Stimulated activated naive CD8-positive, alpha-beta T cell treated with anti-CD3 and anti-CD28 coated beads, Interleukin-15, Interleukin-2, amounts not matched to agents 100 U/mL and 50 U/mL, for 24 hours (primary cell): ENCODE results near the gene PHACTR1.
"Not testable (repeated sequence)": the region's sequence is repeated elsewhere in the genome, so short reads cannot be mapped to it uniquely, and the experiment has no call there.

Source experiments
- ATAC-seq: fragments of 150-1000 bp; cut with Tn5 transposase; one replicate; pipeline ENCODE4 v1.10.0; 2021
- DNase-seq: peaks from one replicate; pipeline ENCODE4 v3.0.0; 2021

The PHACTR1 gene

DNA sequence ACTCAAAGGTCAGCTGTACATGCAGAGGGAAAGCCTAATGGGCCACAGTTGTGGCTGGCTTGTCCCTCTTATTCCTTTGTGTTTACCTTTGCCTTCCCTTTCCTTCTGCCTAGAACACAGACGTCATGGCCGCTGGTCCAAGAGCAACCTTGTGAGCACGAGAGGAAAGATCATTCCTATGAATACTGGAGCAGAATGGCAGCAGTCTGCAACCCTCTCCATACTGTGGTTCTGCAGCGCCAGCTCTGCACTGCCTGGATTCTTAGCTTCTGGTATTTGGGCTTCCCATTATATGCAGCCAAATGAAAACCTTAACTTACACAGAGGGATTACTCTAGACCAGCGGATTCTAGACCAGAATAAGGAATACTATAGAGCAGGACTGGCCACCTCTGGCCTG is 599.3 kb downstream of the PHACTR1 start:
- no peak for ATAC-seq
- DNase-seq, result no peak

DNA sequence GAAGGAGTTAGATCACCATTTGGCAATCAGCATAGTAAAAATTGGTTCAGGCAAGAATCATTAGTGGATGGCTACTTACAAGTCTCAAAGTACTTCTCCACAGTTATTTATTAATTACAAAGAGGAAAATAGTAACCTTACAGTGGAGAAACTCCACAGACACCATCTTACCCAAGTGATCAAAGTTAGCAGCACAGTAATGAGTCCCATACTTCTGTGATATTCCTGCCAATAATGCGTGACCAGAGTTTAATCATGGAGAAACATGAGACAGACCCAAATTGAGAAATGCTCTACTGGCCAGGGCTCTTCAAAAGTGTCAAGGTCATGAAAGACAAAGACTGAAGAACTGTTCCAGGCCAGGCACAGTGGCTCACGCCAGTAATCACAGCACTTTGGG is 602.3 kb downstream of the PHACTR1 start:
- ATAC-seq (no peak), DNase-seq (no peak)

DNA sequence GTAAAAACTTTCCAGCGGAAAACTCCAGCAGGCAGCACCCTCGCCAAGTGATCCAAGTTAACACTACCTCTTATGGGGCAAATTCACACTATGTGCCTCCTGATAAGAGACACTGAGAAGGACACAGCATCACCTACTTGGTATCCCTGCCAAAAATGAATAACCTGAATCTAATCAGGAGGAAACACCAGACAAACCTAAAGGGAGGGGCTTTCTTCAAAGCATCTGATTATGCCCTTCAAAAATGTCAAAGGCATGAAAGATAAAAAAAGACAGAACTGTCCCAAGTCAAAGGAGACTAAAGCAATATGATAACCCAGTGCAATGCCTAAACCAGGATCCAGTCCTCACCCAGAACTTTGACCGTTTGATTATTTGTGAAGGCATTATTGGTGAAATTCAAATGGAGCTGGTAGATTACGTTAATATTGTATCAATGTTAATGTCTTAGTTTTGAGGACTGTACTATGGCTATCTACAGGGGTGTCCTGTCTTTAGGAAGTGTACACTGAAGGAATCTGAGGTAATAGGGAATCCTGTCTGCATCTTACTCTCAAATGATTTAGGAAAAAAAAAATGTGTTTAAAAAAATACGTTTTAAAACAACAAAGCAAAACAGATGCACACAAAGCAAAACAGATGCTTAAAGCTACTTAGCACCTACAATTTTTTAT is 603.5 kb downstream of the PHACTR1 start:
- DNase-seq, result no peak
- ATAC-seq, result no peak

DNA sequence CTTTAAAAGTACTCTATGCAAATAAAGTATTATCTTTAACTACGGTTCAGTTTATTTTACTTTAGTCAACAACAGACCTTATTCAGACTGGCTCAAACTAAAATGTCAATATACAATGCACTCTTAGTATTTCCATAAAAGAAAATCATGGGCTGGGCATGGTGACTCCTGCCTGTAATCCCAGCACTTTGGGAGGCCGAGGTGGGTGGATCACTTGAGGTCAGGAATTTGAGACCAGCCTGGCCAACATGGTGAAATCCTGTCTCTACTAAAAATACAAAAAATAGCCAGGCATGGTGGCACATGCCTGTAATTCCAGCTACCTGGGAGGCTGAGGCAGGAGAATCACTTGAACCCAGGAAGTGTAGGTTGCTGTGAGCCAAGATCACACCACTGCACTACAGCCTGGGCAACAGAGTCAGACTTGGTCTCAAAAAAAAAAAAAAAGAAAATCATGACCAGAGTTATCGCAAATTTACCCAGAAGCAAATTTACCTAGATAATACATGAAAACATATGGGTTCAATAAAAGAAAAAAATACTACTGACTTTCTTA is 609.5 kb downstream of the PHACTR1 start:
- ATAC-seq, DNase-seq: not testable (repeated sequence)

DNA sequence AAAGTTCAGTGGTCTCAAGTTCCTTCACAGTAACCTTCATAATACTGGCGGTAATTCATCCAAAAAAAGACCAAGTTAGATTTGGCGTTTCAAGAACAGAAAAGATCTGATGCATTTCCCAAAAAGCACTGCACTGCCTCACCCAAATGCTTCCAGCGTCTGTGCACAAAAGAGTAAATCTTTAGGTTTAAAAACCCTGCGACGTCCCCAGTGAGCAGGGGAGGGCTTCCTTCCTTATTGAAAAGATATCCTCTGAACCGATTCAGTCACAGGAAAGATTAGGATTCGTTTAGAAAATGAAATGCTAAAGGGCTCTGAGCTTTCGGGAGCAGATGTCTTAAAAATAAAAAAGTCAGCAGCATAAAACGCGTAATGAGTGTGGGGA is 611.1 kb downstream of the PHACTR1 start:
- DNase-seq (no peak), ATAC-seq (no peak)

DNA sequence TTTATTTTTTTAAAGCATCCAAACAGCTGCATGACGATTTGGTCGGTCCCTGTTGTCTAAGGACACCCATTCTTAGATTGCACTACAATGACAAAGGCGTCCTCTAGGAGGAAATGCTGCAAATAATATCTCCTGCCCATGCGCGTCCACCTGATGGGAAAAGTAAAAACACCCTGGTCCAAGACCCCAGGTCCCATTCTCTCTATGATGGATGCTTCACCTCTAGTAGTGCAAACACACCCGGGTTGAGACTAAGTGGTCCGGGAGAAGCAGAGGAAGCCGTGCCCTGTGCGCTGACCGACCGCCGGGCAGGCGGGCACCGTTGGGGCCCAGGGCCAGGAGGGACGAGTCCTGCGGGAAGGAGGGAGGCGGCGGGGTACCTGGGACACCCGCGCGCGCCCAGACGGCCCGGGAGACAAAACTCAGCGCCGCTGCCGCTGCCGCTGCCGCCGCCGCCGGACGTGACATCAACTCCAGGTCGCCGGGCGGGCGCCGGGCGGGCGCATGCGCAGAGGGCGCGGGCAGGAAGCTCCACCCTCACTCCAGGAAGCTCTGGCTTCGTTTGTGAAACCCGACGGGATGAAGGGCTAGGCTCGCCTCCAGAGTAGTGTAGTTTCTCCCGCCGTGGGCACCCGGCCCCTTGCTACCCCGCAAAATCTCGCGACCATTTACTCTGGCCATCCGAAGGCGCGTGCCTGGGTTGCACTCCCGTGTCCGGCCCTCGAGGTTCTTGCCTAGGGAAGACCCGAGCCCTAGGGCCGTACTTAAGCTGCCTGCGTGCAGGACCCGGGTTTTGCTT is 611.7 kb downstream of the PHACTR1 start, which contains the start of gene TBC1D7:
TSS of gene TBC1D7 (minus strand) at position 462 of the 799 bp plus-strand sequence. CDS start 1,639 bp downstream, outside the sequence.
- ATAC-seq (peak; percentile 90), DNase-seq (peak; percentile 94)

DNA sequence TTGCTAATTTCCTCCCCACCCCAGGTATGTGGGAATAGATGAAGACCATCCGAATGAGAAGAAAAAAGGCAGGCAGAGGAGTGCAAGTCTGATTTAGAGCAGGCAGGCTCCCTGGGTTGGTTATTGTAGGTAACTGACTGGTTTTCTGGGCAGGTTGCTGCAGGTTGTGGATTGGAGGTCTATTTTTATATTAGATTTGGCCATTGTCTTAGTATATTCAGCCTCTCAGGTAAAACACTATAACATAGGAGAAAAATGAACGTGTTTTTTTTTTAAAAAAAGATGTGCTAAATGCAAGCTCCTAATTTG is 612.3 kb downstream of the PHACTR1 start:
- DNase-seq (no peak), ATAC-seq (no peak)

DNA sequence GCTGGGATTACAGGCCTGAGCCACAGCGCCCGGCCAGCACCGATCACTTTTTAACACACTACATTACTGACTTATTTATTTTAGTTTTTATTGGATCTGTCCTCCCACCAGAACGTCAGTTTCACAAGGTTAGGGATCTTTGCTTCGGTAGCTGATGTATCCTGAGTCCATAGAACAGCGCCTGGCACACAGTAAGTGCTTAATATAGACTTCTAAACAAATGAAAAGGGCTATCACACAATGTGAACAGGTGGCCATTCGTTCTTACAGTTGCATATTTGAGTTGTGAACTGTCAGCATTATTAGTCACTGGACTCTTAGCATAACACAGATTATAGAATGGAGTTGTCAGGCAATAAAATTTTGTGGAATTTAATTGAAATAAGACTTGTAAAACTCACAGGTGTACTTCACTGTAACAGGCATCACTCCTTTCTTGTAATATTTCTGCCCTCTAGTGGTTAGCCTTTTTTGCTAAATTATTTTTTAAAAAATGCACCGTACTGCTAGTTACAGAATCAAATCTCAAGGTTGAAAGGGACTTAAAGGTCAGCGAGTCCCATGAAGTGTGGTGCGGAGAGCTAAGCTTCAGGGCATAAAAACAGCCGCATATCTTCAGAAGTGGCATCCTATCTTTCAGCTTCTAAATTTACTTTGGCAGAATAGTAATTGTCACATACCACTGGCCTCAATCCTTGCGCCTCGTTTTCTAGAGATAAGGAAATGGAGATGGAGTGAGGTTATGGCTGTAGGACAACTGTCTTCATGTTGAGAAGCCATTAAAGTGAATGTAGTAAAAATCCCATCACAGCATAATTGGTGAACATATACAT is 615.2 kb downstream of the PHACTR1 start:
- no peak for DNase-seq
- no peak for ATAC-seq

DNA sequence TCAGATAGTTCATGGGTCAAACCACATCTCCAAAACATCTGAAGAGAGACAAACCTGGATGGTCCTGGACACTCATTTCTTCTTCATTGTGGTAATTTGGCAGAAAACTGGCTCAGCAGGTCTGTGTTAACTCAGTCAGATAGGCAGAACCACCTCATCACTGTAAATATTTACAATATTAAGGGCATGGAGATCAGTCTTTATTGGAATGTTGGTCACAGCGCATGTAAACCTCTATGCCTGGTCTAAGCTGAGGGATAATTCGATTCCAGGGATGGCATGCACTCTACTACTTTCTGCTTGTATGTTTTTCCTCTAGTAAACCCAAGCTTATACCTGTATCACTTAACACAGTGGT is 615.8 kb downstream of the PHACTR1 start:
- no peak for DNase-seq
- ATAC-seq, result no peak

DNA sequence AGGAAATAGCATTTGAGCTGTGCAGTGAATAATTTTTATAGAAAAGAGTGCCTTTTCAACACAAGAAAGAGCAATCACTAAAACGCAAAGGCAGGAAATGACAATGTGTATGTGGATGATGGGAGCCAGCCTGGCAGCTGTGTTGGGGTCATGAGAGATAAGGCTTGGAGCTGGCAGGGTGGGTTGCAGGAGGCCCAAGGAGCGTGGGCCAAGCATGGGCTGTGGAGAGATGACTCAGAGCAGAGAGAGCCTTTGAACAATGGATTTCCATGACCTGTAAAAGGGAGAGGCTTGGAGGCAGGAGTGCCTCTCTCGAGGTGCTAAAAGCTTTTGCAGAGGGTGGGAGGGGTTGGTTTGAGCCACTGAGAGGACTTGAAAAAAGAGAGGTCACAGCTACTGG is 618.4 kb downstream of the PHACTR1 start:
- ATAC-seq, result peak; percentile 54
- DNase-seq, result no peak

DNA sequence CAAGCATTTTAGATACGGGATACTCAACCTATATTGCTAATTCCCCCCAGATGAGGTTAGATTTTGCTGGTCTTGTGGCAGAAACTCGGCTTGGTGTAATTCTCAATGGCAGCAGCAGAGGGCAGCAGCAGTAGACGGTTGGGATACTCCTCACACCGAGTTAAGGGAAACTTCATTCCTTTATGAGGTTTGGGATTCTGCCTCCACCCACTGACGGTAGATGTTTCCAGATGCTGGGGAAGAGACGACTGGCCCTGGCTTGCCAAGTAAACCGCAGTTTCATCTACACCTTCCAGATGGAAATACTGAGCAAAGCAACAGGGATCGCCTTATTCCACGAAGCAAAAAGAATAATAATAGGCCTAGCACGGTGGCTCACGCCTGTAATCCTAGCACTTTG is 620.0 kb downstream of the PHACTR1 start:
- DNase-seq (peak; percentile 88), ATAC-seq (peak; percentile 62)

DNA sequence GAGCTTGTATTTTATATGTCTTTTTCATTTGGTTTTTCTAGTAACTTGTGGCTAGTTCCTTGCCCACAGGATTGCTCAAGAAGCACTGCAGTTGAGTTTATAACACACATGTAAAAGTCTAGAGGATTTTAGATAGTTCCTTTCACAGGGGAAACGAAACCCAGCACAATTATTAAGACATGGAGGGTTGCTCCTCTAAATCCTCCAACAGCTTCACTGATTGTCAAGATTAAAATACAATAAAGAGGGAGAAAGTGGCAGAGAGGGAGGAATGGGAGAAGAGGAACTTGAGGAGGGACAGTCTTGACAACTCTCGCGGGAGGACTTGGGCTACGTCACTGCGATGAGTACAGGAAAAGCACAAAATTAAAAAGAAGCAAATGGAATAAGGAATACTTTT is 621.5 kb downstream of the PHACTR1 start:
- no peak for ATAC-seq

More for the DNA sequence above, 621.5 kb downstream of the PHACTR1 start:
- no peak for DNase-seq
